Astrocyte of the cerebellum (primary cell): ENCODE data around the gene PRTN3.
A peak's percentile ranks its signal among the peaks of the same experiment; 100 is the strongest.

Experiments
- DNase-seq: peaks from one replicate; pipeline ENCODE4 v3.0.0-alpha.2; 2011; ENCODE audit warnings: low read depth
- H3K4me3 ChIP-seq: 2 replicates; pipeline ENCODE4 v1.5.1; 2011; ENCODE audit warnings: mild to moderate bottlenecking, low read depth, low read length, moderate library complexity
- in situ Hi-C: cut with HindIII; loops from 2 replicates; pipeline ENCODE4 v1.10.0; 2017; ENCODE audit warnings: low sequenced_read_pairs
- TF ChIP-seq, protein P1 (sequence below): IDR thresholded peaks from 2 replicates; pipeline ENCODE4 v1.5.1; 2012; ENCODE audit warnings: low read length, low read depth, moderate library complexity, mild to moderate bottlenecking; ENCODE audit errors: missing control alignments

PRTN3 gene

DNA sequence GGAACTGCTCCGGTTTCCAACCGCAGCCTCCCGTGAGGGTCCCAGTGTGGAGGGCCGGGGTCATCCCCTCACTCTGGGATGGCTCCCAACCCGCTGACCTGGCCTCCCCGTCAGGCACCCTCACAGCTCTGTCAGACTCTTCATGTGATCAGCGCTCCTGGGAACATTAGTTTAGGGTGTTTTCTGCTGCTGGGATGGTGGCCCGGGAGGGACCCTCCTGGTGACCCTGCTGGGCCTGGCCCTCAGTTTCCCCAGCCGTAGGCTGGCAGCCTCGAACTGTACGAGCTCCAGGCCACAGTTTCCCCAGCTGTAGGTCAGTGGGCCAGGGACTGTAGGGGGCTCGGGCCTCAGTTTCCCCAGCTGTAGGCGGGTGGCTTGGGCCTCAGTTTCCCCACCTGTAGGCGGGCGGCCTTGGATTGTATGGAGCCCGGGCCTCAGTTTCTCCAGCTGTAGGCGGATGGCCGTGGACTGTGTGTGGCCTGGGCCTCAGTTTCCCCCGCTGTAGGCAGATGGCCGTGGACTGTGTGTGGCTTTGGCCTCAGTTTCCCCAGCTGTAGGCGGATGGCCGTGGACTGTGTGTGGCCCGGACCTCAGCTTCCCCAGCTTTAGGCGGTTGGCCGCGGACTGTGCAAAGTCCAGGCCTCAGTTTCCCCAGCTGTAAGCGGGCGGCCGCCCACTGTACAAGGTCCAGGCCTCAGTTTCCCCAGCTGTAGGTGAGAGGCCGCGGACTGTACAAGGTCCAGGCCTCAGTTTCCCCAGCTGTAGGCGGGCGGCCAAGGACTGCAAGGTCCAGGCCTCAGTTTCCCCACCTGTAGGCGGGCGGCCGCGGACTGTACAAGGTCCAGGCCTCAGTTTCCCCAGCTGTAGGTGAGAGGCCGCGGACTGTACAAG is 44.9 kb upstream of the PRTN3 start:
- DNase-seq: no peak
- H3K4me3 ChIP-seq: peak overlapping the region; percentile 51
- in situ Hi-C loops: no loop called here
- TF ChIP-seq, protein P1, sequence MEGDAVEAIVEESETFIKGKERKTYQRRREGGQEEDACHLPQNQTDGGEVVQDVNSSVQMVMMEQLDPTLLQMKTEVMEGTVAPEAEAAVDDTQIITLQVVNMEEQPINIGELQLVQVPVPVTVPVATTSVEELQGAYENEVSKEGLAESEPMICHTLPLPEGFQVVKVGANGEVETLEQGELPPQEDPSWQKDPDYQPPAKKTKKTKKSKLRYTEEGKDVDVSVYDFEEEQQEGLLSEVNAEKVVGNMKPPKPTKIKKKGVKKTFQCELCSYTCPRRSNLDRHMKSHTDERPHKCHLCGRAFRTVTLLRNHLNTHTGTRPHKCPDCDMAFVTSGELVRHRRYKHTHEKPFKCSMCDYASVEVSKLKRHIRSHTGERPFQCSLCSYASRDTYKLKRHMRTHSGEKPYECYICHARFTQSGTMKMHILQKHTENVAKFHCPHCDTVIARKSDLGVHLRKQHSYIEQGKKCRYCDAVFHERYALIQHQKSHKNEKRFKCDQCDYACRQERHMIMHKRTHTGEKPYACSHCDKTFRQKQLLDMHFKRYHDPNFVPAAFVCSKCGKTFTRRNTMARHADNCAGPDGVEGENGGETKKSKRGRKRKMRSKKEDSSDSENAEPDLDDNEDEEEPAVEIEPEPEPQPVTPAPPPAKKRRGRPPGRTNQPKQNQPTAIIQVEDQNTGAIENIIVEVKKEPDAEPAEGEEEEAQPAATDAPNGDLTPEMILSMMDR: no peak

DNA sequence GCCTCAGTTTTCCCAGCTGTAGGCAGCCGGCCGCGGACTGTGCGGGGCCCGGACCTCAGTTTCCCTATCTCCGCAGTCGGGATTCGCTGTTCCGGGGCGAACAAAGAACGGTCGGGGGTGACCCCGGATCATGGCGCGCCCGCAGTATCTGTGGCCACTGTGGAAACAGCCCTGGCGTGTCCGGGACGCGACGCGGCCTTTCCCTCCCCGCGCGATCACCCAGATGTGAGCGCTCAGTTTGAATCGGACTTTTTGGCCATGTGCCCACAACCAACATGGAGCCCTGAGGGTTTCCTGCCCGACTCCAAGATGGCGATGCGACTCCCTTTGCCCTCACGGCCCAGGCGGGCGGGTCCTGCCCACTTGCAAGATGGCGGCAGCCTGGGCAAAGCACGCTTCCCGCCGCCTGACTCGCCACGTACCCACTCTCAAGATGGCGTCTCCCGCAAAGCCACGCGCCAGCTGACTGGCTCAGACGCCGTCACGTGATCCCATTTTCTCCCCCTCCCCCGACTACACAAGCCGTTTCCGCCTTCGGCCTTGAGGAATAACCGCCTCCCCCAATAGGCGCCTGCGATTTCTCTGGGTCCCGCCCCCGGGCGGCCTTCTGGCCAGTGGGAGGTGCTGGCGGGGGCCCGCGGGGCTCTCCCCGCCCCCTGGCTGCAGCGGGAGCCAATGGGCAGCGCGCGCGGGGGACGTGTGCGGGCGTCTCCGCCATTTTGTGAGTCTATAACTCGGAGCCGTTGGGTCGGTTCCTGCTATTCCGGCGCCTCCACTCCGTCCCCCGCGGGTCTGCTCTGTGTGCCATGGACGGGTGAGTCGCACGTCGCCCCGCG is 43.9 kb upstream of the PRTN3 start, which contains the start of gene PTBP1:
Gene PTBP1, plus strand, starts transcription at position 761 of the 836 bp plus-strand sequence. Its CDS starts 46 bp downstream, at position 807.
- in situ Hi-C loops: no loop called here

DNA sequence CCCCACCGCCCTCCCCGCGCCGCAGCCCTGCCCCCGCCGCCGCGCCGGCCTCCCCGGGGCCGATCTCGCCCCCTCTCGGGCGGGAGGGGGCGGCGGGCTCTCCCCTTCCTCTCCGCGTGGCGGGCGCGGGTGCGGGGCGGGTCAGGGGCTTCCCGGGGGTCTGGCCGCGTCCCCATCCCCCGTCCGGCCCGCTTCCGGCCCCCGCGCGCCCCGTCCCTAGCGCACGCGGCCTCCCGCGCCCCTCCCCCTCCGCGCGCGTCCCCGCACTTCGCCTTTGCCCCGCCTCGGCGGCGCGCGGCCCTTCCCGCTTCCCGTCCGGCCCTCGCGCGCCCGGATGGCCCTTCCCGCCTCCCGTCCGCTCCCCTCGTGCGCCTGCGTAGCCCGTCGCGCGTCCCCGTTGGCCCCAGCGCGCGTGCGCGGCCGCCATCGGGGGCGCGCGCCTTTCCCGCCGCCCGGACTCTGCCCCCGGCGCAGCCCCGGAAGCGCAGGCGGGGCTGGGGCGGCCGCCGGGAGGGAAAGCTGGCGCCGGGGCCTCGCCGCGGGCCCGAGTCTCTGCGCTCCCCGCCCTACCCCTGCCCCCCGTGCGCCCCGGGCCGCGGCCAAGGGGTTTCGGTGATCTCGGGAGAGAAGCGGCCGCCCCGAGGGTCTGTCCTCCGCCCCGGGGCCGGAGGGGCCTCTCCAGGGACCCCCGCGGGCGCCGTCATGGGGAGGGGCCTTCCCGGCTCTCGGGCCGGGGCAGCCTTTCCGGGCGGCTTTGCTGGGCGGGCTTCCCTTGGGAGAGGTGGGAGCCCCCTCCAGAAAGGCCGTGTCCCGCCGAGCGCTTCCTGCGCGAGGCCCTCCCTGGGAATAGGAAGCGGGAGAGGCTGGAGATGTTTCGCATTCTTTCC is 43.0 kb upstream of the PRTN3 start:
- H3K4me3 ChIP-seq: peak overlapping the region; percentile 73
- peak; percentile 68 for DNase-seq
- TF ChIP-seq, protein P1: no peak
- in situ Hi-C loops: no loop called here

More for the DNA sequence above, 43.9 kb upstream of the PRTN3 start, which contains the start of gene PTBP1:
- H3K4me3 ChIP-seq: peak within 1 kb of the TSS; percentile 73
- DNase-seq: peak; percentile 100
- TF ChIP-seq, protein P1: no peak

DNA sequence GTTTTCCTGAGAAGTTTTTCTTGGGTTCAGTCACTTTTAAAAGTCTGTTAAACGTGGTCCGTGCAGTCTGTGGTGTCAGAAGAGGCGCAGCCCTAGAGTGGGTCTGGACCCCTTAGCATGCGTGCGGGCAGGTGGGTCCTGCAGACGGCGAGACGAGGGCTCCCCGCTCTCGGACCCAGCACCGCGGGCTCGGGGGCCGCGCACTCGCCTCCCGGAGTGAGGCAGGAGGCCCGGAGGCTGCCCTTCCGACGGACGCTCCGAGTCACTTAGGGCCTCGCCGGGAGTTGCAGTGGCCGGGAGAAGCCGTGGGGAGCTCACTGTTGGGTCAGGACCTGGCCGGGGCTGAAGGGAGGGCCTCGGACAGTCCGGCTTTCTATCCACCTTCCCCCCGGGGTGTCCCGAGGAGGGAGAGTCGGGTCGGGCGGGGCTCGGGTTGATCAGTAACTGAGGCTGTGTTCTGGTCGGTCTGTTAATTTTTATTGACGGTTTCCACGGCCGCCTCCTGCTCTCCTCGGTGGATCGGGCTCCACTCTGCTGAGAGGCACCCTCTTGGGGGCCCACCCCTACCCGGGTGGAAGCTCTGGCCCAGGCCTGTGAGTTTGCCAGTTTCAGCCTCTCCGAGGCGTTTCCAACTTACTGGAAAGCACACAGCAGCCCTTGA is 42.3 kb upstream of the PRTN3 start:
- TF ChIP-seq, protein P1: no peak
- in situ Hi-C loops: no loop called here
- peak overlapping the region; percentile 73 for H3K4me3 ChIP-seq
- no peak for DNase-seq

DNA sequence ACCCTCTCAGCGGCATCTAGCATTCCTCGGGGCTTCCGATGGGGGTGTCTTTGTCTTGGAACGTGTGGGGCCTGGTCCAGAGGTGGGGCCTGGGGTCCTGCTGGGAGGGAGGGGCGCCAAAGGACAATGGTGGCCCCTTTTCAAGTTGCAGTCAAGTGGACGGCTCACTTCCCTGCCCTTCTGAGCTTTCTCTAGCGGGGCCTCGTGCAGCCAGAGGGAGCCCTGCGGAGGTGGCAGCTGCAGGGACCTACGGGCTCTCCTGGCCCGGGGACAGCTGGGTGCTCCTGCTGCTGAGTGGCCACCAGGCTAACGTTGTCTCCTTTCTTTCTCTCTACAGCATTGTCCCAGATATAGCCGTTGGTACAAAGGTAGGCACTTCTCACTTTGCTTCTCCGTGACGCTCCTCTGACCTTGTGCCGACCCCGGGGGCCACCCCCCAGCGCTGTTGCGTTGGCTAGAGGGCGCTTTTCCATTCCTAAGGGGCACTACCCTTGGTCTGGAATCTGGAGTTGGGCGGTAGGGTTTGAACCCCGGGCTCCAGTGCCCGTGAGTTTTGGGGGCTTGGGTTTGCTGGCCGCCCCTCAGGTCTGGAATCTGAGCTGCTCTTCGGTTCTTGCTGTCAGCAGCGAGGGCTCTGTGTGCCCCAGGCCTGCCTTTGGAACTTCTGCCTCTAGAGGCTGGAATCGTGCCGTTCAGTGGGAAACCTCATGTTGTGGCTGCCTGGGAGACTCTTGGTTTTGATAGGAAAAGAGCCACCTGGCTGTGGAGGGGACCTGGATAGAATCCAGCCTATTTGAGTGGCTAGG is 41.5 kb upstream of the PRTN3 start:
- in situ Hi-C loops: no loop called here
- no peak for DNase-seq
- H3K4me3 ChIP-seq: peak overlapping the region; percentile 73
- TF ChIP-seq, protein P1: peak; percentile 37
